ENCODE results near the gene ESF1. TPM values are rescaled to one million over a fixed set of nuclear protein-coding genes. Genes with fewer than 3 reads are reported as not detected.

Gene ESF1
- polyA plus RNA-seq, 10 donors, result 14.5 to 20.0 (median 17.7) TPM

DNA sequence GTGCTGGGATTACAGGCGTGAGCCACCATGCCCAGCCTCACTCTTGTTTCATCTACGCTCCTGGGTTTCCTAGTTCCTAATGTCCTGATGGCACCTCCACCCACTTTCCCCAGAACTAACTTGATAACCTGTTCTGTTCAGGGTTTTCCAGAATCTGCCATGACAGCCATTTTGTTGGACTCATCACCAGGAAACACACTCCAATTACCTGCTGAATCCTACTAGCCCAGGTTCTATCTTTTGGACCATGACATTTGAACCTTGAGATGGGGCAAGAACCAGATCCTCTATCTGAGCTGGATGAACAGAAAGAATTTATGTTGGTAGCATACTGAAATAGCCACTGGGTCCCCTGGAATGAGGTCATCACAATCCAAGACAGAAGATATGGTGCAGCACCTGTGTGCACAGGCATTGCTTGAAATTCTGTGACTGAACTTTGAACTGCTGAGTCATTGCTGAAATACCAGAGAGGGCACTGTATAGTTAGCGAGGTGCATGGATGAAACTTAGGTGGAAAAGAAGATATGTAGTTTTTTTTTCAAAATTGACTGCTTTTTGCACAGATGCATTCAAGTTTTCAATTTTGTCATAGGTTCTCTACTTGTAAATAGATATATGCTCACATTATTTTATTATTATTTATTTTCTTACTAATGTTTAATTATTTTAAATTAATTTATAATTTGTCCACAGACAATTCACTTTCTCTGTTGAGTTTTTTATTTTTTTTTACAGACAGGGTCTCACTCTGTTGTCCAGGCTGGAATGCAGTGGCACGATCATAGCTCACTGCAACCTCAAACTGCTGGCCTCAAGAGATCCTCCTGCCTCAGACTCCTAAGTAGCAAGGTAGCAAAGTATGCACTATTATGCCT lies 103.2 kb downstream of the ESF1 start:
- DNase-seq, result no peak

DNA sequence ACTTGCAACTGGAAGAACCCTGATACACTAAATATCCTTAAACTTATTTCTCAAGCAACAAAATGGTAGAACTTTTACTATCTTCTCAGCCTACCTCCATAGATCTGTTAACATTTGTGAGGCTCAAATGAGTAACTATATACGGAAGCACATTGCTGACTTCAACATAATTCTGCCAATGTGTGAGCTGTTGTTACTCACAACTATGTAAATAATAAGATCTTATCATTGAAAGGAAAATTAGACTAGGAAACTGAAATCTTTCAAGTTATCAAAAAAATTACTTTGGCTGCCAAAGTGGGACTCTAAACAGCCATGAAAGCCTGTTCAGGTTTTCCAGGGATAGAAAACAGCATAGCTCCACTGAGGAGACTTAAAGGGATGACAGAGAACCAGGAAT lies 105.8 kb downstream of the ESF1 start:
- no peak for DNase-seq

DNA sequence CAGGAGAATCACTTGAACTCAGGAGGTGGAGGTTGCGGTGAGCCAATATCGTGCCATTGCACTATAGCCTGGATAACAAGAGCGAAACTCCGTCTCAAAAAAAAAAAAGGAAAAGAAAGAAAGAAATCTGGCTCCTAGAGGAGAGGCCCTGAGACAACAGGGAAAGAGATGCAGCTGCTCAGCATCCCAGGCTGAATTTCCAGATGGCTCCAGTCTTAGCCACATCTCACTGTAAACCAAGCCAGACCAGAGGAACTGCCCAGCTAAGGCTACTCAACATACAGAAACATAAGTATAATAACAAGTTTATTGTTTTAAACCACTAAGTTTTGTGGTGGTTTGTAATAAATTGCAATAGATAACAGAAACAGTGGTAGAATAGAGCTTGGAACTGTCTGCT lies 107.5 kb downstream of the ESF1 start:
- DNase-seq, result peak in 1 of 3 donors; percentile 72

DNA sequence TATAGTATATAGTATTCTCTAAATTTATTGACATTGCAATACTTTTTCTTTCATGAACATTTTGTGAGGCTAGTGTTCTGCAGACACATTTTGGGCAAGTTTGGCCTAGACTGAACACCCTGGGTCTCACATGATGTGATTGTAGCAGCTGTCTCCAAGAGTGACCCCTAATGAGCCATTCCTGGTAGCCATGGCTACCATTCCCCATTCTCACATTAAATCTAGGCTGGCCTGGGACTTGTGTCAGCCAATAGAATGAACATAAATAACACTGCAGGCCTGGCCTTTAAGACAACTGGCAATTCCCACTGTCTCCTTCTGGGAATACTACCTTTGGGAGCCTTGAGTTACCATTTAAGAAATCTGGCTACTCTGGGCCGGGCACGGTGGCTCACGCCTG lies 108.0 kb downstream of the ESF1 start:
- DNase-seq, result peak in 1 of 3 donors; percentile 26

DNA sequence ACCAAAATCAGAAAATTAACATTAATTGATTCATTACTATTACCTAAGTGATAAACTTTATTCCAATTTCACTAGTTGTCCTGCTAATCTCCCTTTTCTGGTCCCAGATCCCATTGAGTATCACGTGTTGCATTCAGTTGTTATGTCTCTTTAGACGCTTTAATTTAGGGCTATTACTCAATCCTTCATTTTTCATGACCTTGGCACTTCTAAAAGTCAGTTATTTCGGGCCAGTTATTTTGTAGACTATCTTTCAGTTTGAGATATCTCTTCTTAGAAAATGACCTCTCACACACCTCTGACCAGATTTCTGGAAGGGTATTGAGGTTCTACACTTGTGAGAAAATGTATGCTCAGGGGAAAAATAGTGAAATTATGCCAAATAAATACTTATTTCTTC lies 112.0 kb downstream of the ESF1 start:
- DNase-seq, result peak in 1 of 3 donors; percentile 62

DNA sequence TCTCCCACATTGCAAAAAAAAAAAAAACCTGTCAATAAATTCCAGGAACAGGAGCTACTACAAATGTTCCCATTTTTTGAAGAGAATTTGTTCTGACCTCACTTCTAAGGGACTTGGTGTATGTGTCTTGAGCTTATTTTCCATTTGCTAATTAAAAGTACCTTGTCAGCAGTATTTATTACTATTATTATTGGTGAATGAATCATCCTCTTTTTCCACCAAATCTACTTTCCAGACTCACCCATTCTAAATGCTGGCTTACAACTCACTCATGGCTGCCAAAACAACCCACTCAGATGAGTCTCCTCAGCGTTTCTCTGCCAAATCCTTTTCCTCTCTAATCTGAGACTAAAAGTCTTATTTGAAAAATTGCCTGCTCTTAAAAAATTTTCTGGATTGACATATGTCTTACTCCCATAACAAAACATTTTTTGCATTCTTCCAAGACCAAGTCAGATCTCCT lies 112.8 kb downstream of the ESF1 start:
- peak; percentile 75 to 90 (median 83) for DNase-seq

DNA sequence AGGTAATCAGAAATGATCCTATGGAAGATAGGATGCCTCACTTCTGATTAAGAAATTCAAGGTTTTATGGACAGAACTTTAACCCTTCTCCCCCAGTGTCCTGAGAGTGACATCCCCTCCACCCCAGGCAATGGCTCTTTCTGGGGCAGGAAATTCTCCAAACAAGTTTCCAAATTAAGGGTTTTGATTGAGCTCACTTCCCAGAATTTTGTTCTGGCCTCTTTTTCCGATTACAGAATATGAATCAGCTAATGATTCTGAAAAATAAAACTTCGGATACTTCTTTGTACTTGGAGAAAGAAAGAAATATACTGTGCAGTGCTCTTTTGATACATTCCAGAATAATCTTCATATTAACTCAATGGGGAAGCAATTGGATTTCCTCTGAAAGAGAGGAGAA lies 113.2 kb downstream of the ESF1 start:
- DNase-seq, result peak in 1 of 3 donors; percentile 69

DNA sequence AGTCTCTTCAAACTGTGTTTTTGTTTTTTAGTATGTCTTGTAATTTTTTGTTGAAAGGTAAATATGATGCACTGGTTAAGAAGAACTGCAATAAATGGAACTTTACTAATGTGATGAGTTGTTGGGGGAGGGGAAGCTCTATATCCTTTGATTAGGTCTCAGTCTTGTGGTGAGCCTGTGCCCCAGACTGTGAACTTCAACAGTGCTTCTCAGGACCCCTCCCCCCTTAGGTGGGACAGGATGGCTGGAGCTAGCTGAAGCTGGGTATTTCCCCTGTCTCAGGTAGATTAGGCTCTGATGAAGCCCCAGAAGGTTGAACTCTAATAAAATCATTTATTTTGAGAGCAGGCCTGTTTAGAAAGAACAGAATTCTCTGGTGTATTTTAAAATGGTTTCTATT lies 114.6 kb downstream of the ESF1 start:
- no peak for DNase-seq

DNA sequence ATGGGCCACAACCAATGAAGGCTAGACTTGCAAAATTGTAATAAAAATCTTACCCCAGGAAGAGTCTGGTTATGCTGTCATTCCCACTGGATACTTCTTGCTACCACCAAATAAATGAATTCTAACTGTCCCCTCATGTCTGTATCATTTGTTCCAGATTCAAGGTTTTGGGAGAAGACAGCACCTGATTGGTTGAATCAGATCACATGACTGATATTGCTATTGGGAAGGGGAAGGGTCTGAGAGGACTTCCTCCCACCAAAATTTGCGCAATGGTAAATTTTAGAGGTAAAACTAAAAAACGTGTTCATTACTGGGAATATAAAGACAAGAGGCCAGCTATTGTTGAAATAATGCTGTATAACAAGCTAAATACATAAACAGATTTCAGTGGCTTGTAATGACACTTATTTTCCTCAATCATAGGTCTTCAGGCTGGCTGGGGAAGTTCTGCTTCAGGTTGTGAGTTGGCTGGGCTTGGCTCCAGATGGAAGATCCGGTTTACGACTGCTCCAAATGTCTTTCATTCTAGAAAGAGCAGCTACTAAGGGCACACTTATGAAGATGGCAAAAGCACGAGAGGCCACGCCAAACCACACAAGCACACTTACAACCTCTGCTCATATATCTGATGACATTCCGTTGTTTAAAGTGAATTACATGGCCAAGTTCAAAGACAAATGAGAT lies 118.9 kb downstream of the ESF1 start:
- DNase-seq, result peak in 1 of 3 donors; percentile 63

Other genes starting within 250 kb of the ESF1 start
- 10 to 100 TPM in 1 of 10 donors, 1 to 10 TPM in 9; 6.2 to 10.0 (median 7.2) TPM for gene TASP1, start 146.0 kb downstream of the ESF1 start, polyA plus RNA-seq (ENCODE audit: insufficient read length in 10 of 10)
- 10 to 100 TPM; 13.6 to 24.8 (median 18.1) TPM for gene NDUFAF5, start 109 bp upstream of the ESF1 start, polyA plus RNA-seq (ENCODE audit: insufficient read length in 10 of 10)
- under 1 TPM in 1 of 10 donors, not detected in 9; 0.63 TPM for gene SEL1L2, start 205.7 kb upstream of the ESF1 start, polyA plus RNA-seq (ENCODE audit: insufficient read length in 10 of 10)
- gene MACROD2, start 210.6 kb upstream of the ESF1 start, polyA plus RNA-seq (ENCODE audit: insufficient read length in 10 of 10), result 1 to 10 TPM; 2.4 to 5.0 (median 3.6) TPM